ENCODE results near the gene HMG20A. TPM values are rescaled to one million over a fixed set of nuclear protein-coding genes. Genes with fewer than 3 reads are reported as not detected.

HMG20A gene
- total and polyA plus RNA-seq, 2 experiments from 2014 or later = 17.8 to 57.8 TPM

DNA sequence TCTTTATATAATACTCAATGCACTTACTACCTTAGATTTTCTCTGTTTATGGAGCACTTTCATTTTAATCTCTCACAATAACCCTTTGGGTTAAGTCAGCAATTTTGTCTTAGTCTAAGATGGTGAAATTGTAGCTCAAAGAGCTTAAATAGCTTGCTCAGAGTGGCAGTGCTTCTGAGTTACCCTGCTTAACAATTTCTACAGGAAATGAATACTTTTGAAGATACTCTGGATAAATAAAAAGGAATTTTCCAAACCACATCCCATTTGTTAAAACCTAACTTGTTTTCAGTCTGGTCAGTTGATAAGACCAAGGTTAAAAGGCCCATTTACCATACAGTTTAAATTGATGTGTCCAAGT, 37.2 kb downstream of the HMG20A start:
- Mint-ChIP-seq H3K4me3 (no peak overlapping the region), H3K9me3 (no peaks in the 10 kb centered on the region), H3K4me1 (peaks cover 12% of the 10 kb centered on the region), H3K27me3 (ENCODE audit: insufficient read depth, low read depth, poor library complexity) (peaks cover 3% of the 10 kb centered on the region), H3K36me3 (ENCODE audit: low read depth) (peaks cover 13% of the 10 kb centered on the region), H3K27ac (no peak overlapping the region)
- Histone ChIP-seq H3K27me3 (ENCODE audit: insufficient read depth) (no peaks in the 10 kb centered on the region), H3K4me2 (no peak overlapping the region), H3K27ac (ENCODE audit: low read depth) (0 out of 2 replicates have a peak overlapping the region, but pooled peaks have one; percentile 33), H2AFZ (no peak overlapping the region), H3K9me2 (ENCODE audit: insufficient read depth) (no peaks in the 10 kb centered on the region), H4K20me1 (replicated peaks; ENCODE audit: insufficient read depth) (peaks cover 3% of the 10 kb centered on the region; the same call in 1 of the 2 replicates), H3K79me2 (replicated peaks; ENCODE audit: insufficient read depth) (peaks cover 16% of the 10 kb centered on the region), H3K36me3 (ENCODE audit: insufficient read depth) (peaks cover 4% of the 10 kb centered on the region; the same call in 1 of the 2 replicates), H3K4me1 (ENCODE audit: insufficient read depth) (peaks cover 10% of the 10 kb centered on the region; the same call in 1 of the 2 replicates), H3K4me3 (no peak overlapping the region), H3F3A (replicated peaks; ENCODE audit: low read depth) (no peaks in the 10 kb centered on the region)
- DNase-seq (ENCODE audit: low spot score) (no peak), ATAC-seq (no peak)
- no peak for TF ChIP-seq JUNB (IDR thresholded peaks at IDR 0.05; ENCODE audit: unreplicated experiment)
- no peak for TF ChIP-seq EZH2 (IDR thresholded peaks at IDR 0.05; ENCODE audit: low read depth, unreplicated experiment)
- TF ChIP-seq CTCF (conservative IDR thresholded peaks at IDR 0.05; ENCODE audit: low read depth in 2 of 2) = no peak
- no peak for TF ChIP-seq NANOG (IDR thresholded peaks at IDR 0.05; ENCODE audit: borderline replicate concordance)

- Mint-ChIP-seq H3K9me3 (no peaks in the 10 kb centered on the region), H3K27ac (no peak overlapping the region), H3K4me1 (peaks cover 12% of the 10 kb centered on the region), H3K36me3 (ENCODE audit: low read depth) (peaks cover 13% of the 10 kb centered on the region), H3K4me3 (no peak overlapping the region), H3K27me3 (ENCODE audit: insufficient read depth, low read depth, poor library complexity) (peaks cover 3% of the 10 kb centered on the region)
- no peak overlapping the region; the same call in 1 of the 2 replicates for H3K27ac ChIP-seq (ENCODE audit: low read depth)
- H3K79me2 ChIP-seq (replicated peaks; ENCODE audit: insufficient read depth) = peaks cover 8% of the 10 kb centered on the region
- ATAC-seq = no peak
- no peaks in the 10 kb centered on the region for H3F3A ChIP-seq (replicated peaks; ENCODE audit: low read depth)
- H3K4me2 ChIP-seq = no peak overlapping the region
- H3K4me3 ChIP-seq = no peak overlapping the region
- H2AFZ ChIP-seq = no peak overlapping the region
- peaks cover 4% of the 10 kb centered on the region; the same call in 1 of the 2 replicates for H3K36me3 ChIP-seq (ENCODE audit: insufficient read depth)
- H3K9me2 ChIP-seq (ENCODE audit: insufficient read depth) = no peaks in the 10 kb centered on the region
- no peak for TF ChIP-seq EZH2 (IDR thresholded peaks at IDR 0.05; ENCODE audit: low read depth, unreplicated experiment)
- TF ChIP-seq, protein P1, sequence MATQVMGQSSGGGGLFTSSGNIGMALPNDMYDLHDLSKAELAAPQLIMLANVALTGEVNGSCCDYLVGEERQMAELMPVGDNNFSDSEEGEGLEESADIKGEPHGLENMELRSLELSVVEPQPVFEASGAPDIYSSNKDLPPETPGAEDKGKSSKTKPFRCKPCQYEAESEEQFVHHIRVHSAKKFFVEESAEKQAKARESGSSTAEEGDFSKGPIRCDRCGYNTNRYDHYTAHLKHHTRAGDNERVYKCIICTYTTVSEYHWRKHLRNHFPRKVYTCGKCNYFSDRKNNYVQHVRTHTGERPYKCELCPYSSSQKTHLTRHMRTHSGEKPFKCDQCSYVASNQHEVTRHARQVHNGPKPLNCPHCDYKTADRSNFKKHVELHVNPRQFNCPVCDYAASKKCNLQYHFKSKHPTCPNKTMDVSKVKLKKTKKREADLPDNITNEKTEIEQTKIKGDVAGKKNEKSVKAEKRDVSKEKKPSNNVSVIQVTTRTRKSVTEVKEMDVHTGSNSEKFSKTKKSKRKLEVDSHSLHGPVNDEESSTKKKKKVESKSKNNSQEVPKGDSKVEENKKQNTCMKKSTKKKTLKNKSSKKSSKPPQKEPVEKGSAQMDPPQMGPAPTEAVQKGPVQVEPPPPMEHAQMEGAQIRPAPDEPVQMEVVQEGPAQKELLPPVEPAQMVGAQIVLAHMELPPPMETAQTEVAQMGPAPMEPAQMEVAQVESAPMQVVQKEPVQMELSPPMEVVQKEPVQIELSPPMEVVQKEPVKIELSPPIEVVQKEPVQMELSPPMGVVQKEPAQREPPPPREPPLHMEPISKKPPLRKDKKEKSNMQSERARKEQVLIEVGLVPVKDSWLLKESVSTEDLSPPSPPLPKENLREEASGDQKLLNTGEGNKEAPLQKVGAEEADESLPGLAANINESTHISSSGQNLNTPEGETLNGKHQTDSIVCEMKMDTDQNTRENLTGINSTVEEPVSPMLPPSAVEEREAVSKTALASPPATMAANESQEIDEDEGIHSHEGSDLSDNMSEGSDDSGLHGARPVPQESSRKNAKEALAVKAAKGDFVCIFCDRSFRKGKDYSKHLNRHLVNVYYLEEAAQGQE (IDR thresholded peaks at IDR 0.05; ENCODE audit: unreplicated experiment) = no peak
- TF ChIP-seq ETS1 (IDR thresholded peaks at IDR 0.05) = no peak
- TF ChIP-seq, protein P2, sequence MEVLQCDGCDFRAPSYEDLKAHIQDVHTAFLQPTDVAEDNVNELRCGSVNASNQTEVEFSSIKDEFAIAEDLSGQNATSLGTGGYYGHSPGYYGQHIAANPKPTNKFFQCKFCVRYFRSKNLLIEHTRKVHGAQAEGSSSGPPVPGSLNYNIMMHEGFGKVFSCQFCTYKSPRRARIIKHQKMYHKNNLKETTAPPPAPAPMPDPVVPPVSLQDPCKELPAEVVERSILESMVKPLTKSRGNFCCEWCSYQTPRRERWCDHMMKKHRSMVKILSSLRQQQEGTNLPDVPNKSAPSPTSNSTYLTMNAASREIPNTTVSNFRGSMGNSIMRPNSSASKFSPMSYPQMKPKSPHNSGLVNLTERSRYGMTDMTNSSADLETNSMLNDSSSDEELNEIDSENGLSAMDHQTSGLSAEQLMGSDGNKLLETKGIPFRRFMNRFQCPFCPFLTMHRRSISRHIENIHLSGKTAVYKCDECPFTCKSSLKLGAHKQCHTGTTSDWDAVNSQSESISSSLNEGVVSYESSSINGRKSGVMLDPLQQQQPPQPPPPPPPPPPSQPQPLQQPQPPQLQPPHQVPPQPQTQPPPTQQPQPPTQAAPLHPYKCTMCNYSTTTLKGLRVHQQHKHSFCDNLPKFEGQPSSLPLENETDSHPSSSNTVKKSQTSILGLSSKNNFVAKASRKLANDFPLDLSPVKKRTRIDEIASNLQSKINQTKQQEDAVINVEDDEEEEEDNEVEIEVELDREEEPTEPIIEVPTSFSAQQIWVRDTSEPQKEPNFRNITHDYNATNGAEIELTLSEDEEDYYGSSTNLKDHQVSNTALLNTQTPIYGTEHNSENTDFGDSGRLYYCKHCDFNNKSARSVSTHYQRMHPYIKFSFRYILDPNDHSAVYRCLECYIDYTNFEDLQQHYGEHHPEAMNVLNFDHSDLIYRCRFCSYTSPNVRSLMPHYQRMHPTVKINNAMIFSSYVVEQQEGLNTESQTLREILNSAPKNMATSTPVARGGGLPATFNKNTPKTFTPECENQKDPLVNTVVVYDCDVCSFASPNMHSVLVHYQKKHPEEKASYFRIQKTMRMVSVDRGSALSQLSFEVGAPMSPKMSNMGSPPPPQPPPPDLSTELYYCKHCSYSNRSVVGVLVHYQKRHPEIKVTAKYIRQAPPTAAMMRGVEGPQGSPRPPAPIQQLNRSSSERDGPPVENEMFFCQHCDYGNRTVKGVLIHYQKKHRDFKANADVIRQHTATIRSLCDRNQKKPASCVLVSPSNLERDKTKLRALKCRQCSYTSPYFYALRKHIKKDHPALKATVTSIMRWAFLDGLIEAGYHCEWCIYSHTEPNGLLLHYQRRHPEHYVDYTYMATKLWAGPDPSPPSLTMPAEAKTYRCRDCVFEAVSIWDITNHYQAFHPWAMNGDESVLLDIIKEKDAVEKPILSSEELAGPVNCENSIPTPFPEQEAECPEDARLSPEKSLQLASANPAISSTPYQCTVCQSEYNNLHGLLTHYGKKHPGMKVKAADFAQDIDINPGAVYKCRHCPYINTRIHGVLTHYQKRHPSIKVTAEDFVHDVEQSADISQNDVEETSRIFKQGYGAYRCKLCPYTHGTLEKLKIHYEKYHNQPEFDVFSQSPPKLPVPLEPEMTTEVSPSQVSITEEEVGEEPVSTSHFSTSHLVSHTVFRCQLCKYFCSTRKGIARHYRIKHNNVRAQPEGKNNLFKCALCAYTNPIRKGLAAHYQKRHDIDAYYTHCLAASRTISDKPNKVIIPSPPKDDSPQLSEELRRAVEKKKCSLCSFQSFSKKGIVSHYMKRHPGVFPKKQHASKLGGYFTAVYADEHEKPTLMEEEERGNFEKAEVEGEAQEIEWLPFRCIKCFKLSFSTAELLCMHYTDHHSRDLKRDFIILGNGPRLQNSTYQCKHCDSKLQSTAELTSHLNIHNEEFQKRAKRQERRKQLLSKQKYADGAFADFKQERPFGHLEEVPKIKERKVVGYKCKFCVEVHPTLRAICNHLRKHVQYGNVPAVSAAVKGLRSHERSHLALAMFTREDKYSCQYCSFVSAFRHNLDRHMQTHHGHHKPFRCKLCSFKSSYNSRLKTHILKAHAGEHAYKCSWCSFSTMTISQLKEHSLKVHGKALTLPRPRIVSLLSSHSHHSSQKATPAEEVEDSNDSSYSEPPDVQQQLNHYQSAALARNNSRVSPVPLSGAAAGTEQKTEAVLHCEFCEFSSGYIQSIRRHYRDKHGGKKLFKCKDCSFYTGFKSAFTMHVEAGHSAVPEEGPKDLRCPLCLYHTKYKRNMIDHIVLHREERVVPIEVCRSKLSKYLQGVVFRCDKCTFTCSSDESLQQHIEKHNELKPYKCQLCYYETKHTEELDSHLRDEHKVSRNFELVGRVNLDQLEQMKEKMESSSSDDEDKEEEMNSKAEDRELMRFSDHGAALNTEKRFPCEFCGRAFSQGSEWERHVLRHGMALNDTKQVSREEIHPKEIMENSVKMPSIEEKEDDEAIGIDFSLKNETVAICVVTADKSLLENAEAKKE (CRISPR knock-in tag; IDR thresholded peaks at IDR 0.05) = no peak
- H3K27me3 ChIP-seq (ENCODE audit: insufficient read depth) = no peaks in the 10 kb centered on the region
- peaks cover 3% of the 10 kb centered on the region; the same call in 1 of the 2 replicates for H4K20me1 ChIP-seq (replicated peaks; ENCODE audit: insufficient read depth)
- DNase-seq (ENCODE audit: low spot score) = no peak
- peaks cover 10% of the 10 kb centered on the region; the same call in 1 of the 2 replicates for H3K4me1 ChIP-seq (ENCODE audit: insufficient read depth)
These were observed 38.3 kb downstream of the HMG20A start for GRCh38 chr15:77459031-77459430.

Data from GM23338 (cell line).